Stimulated activated CD4-positive, alpha-beta T cell treated with anti-CD3 and anti-CD28 coated beads, Interleukin-4, amount 100 ng/mL, for 48 hours (primary cell): ENCODE measurements around the gene RALY.

Source experiments
- DNase-seq, 2 donors: peaks; one replicate each; pipeline ENCODE4 v3.0.0-alpha.2; 2020; ENCODE audit warnings: low read depth in 2 of 2

The RALY gene

DNA sequence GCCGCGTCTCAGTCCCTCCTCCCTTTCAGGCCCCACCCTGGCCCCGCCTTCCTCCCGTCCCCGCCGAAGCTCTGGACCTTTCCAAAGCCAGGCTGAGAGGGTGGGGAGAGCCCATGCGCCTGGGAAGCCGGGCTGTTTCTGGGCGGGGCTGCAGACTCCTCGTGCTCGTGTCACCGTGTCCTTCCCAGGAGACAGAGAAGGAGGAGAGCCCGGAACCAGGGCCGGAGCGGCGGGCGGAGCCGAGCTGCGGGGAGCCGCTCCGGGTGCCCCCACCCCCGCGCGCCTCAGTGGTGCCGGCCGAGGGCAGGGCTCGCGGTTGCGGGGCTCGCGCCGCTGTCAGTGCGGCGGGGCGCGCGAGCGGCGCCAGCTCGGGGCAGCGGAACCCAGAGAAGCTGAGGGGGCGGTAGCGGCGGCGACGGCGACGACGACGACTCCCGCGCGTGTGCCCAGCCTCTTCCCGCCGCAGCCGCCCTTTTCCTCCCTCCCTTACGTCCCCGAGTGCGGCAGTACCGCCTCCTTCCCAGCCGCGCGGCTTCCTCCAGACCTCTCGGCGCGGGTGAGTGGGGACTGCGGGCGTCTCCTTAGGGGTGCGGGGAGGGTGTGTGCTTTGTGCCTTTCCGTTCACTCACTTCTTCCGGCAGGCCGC, at the start of gene RALY:
RALY (plus strand) TSS at position 336 of the 646 bp plus-strand sequence. CDS start 78,164 bp downstream, outside the sequence.
- peak; percentile 94 to 97 for DNase-seq

DNA sequence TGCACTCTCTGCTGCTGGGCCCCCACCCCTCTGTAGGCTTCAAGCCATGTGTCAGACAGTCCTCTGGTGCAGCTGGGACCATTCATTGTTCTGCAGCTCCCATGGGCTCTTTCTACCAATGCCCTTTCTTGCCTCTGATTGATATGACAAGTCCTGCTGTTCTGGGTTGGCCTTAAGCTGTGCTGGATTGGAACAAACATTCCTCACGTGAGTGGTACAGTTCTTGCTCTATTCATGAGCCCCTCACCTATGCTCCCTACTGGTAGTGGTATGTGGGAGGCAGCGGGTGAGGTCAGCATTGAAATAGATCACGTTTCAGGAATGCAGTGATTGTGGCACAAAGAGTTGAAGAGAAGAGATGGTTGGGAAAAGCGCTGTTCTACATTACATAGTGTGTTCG, 48.8 kb upstream of the RALY start:
- DNase-seq: no peak

DNA sequence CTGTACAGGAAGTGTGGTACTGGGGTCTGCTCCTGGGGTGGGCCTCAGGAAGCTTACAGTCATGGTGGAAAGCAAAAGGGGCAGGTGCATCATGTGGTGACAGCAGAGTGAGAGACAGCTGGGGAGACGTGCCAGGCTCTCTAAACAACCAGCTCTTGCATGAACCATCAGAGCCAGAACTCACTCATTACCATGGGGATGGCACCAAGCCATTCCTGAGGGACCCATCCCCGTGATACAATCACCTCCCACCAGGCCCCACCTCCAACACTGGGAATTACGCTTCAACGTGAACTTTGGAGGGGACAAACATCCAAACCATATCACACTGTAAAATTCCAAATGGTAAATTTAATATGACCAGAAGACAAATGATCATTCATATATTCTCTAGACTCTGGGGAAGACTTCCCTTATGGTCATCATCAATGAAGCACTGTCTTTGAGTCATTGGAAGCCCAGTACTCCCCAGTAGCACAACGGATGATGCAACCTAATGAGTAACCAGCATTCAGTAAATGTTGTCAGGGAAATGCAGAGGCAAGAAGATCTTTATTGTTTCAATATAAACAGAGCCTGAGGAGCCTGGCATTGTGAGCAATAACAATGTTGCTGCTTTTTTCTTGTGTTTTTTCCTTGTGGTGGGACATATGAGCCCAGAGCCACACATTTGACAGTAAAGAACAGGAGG, 48.2 kb upstream of the RALY start:
- no peak for DNase-seq

DNA sequence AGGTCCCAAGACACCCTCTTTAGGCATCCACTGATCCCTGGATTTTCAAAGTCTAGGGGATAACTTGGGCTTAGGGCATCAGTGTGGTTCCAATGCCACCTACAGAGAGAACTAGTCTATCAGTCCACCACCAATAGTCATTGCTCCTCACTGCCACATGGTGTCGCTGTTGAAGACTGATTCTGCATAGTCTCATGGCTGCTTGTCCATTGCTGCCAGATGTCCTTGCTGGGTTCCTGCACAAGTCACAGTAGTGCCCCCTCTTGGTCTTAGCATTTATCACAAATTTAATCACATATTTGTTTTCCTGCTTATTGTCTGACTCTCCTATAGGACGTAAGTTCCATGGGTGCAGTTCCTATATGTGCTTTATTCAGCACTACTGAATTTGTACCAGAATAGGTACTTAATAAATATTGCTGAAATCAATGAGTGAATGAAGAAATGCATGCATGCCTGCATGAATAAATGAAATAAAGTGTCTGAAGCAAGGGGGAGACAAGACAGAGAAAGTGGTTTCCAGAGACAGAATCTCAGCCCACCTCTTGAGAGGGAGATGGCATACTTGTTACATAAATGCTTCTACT, 45.9 kb upstream of the RALY start:
- DNase-seq: peak; percentile 37 to 41

DNA sequence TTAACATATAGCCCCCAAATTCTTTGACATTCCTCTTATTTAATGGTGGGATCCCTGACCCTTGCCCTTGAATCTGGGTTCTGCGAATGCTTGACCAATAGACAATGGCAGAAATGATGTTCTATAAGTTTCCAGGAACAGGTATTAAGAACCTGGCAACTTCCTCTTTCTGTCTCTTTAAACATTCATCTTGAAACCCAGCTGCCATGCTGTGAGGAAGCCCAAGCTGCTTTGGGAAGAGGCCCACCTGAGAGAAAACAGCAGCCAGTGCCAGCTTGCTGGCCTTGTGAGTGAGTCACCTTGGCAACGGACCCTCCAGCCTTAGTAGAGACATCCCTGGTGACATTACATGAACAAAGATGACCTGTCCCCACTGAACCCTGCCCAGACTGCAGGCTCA, 45.2 kb upstream of the RALY start:
- DNase-seq: no peak

DNA sequence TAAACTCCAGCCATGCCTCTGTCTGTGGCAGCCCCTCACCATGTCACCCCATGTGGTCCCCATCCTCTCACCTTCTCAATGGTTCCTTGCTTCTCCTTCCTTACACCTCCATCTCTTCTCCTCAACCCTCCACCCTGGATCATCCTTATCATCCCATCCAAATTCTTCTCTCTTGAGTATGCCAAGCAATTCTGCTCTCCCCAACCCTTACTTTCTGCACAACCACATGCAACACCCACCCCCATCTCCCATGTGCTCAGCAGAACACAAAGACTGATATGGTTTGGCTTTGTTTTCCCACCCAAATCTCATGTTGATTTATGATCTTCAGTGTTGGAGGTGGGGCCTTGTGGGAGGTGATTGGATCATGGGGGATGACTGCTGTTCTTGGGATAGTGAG, 42.5 kb upstream of the RALY start:
- DNase-seq: no peak

DNA sequence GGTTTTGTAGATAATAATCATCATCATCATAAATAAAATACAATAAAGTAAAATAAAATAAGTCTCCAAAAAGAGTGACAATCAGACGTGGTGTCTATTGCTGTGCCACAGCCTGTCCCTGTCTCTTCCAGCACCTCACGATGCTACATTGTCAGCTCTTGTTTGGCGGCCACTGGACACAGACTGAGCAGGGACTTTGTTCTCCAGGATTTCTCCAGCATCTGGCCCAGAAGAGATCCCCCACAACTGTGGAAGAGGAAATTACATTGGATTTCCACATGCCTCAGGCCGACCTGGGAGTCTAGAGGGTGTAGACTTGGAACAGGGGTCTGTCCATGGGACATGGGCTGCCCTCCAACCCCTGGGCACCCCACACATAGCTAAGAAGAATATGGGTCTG, 39.2 kb upstream of the RALY start:
- no peak for DNase-seq

DNA sequence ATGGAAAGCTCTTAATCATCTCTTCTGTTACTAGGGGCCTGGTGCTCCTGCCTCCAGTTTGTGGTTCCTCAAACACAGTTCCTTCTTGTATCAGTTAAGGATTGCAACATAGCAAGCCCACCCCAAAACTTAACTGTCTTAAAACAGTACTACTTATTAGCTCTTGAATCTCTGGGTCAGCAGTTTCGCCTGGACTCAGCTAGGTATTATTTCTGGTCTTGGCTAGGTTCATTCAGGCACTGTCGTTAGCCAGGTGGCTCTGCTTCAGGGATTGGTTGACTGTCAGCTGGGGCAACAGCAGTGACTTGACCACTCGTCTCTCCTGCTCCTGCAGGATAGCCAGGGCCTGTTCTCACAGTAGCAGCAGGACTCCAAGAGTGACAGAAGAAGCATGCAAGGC, 30.0 kb upstream of the RALY start:
- DNase-seq: no peak

DNA sequence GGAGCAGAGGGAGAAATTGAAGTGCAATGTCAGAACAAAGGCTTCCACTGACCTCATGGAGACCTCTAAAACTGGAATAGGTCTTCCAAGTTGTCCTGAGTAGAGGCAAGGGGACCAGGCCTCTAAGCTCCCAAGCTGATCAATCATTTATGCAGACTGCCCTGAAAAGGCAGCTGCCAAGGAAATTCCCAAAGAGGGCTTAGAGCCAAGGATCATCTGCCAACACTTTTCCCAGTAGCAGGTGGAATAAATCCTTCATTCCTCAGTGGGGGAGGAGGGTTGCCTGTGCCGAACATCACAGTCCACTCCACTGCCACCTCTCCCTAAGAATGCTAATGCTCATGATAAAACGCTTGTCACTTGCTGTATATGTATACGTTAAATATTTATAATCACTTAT, 29.3 kb upstream of the RALY start:
- DNase-seq: no peak

DNA sequence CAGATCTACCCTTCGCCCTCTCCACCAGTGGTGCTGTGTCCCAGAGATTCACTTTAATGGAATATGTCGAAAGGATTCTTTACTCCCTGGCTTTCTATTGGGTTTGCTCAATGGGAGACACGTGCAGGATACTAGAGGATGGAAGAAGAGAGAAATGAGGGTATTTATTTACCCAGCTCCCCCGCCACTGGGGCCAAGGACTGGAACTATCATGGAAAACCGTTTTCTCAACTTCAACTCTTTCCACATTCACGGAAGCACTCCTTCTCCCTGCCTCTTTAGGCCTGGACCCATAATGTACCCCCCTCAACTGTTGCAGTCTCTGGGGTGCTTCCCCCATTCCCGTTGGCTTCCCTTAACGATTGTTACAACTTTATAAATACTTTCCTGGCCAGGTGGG, 26.6 kb upstream of the RALY start:
- DNase-seq: no peak

DNA sequence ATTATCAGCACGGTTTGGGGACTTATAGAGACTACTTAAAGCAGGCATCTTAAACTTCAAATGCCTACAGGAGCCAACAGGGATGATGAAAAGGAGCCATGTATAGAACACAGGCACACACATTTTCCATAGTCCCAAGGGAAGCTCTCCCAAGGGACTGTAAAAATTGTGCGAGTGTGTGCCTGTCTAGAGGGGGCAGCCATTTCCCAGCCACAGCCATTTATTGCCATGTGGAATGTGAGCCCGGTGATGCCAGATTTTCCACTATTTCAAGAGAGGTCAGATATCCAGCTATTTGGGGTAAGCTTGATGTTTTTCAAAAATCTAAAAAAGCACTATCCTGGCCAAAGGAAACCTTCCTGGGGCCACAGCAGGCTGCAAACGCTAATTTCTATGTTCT, 24.1 kb upstream of the RALY start:
- no peak for DNase-seq

DNA sequence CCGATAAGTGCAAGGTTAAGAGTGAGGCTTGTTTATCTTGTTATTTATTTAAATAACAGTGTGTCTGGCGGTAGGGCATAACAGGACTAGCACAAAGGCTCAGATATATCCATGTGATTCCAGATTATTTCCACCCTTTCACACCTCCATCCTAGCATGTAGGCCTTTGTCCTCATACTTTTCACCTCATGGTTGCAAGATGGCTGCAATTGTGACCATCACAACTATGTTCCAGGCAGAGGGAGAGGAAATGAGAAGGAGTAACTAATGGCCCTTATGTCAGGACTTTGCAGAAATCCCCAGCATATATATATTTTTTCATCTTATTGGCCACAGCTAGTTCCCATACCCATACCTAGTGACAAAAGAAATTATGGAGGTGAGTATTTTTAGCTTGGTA, 23.5 kb upstream of the RALY start:
- DNase-seq: no peak

DNA sequence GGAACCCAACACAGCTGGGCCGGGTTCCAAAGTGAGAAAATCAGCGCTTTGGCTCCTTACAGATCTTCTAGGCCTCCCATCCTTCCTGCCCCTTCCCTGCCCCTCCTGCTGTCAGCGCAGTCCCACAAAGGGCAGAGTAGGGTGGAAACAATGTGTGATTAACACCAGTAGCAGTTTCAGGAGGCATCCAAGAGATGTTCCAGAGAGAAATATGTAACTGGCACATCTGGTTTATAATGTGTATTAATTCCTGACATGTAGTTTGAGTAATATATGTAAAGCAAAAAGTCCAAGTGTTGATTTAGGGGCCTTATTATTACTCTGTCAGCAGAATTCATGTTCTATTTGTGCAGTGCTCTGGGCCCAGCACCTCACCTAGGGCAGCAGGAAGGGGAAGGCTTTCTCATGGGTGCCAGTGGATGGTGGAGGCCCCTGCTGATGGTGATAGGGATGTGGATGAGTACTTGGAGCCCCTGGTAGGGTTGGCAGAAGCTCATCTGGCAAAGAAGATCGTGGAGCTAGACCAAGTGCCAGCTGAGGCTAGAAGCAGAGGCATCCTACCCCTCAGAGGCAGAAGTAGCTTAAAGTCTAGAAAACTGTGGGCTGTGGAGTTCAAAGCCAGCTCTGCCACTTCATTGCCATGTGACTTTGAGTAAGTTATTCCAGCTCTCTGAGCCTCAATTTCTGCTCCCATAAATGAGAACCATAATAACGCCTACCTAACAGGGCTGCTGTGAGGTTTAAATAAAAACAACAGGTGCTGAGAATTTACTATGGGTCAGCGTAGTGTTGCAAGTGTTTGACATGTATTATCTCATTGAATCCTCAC, 22.4 kb upstream of the RALY start:
- DNase-seq: no peak

DNA sequence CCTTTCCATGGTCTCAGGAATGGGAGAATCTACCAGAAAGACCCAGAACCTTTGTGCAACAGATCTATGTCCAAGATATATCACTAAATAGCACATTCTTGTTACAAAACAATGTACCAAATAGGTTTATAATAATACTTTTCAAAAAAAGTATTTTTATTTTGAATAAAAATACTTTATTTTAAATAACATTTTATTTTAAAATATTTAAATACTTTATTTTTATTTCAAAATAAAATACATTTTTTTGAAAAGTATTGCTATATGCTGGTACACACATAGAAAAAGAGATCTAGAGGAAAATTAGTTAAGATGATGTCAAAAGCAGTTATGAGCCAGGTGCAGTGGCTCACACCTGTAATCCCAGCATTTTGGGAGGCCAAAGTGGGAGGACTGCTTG, 16.8 kb upstream of the RALY start:
- DNase-seq: no peak

DNA sequence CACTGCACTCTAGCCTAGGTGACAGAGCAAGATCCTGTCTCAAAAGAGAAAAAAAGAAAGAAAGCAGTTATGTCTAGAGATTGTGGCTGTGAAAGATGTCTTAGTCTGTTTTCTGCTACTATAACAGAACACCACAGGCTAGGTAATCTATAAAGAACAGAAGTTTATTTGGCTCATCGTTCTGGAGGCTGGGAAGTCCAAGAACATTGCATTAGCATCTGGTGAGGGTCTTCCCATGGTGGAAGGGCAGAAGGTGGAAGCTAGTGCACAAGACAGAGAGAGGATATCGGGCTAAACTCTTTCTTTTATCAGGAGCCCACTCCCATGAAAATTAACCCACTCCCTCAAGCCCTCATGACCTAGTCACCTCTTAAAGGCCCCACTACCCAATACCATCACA, 16.2 kb upstream of the RALY start:
- DNase-seq: no peak

DNA sequence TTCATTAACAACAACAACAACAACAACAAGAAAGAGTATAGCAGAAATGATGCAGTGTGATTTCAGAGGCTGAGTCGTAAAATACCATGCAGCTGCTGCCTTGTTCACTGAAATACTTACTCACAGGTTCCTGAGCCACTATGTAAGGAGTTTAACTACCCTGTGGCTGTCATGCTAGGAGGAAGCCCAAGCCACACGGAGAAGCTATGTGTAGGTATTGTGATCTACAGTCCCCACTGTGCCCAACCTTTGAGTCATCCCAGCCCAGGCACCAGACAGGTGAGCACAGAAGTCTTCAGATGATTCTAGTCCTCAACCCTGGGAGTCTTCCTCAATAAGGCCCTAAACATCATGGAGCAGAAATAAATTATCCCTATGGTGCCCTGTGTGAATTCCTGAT, 14.6 kb upstream of the RALY start:
- DNase-seq: no peak

DNA sequence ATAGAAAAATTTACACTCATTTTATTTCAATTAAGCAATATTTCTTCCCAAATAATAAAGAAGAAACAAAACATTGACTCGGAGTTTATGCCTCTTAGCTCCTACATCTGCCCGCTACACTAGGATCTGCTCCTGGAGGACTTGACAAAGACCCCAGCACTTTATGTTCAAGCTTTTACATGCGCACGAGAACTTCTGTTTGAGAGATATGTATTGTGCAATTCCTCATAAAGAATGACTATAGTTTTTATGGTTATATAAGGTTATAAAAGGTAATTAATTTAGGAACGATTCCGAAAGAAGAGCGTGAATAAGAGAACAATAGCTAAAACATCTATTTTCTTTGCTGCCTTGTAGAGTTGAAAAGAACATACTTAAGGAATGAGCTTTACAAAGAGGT, 12.4 kb upstream of the RALY start:
- no peak for DNase-seq

DNA sequence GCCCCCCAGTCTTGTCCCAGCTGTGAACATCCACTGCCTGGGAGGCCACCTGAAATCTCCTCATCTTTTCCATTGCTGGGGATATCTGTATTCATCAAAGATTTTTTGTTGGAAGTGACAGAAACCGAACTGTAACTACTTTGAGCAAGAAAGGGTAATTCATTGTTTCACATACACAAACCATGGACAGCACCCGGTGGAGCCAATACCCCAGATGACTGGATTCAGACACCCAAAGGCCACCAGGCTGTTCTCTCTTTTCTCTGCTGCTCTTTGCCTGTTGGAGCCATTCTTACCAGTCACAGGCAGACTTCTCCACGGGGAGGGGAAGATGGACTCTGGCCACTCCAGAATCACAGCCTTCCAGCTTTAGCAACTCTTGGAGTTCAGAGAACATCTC, 11.7 kb upstream of the RALY start:
- no peak for DNase-seq

DNA sequence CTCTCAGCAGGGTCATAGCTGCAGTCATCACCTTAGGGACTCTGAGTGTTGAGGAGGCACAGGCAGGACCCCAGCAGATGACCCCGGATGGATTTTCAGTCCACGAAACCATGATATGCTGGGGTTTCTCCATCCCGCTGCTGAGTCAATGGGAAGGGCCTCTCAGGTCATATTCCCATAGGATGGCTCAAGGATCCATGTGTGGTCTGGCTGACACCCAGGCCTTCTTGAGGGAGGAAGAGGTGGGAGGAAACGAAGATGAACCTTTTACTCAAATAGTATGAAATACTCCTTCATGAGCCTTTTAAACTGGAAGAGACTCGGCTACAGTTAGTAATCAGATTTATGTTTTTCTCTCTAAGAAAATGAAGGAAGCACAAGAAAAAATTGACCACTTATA, 10.3 kb upstream of the RALY start:
- no peak for DNase-seq

DNA sequence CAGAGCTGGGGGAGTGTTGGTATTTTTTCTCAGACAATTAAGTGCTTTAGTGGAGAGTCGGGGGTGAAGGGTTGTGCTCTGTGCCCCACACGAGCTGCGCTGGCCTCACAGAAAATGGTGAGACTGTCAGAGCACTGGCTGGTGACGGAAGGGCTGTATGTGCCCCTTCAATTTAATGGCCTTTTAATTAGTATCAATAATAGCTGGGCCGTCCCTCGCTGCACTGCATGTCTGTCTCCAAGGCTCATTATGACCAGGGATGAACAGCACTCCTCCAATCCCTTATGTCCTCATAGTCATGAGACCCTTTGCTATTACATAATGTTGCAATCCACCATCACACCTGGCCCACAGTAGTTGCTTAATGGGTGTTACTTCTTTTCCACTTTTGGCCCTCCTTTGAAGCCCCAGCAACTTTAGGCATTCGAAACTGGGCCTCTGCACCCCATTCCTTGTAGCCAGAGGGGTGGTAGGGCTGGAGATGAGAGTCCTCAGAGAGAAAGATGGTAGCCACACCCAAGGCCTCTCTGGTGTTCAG, 9.5 kb upstream of the RALY start:
- DNase-seq: no peak

DNA sequence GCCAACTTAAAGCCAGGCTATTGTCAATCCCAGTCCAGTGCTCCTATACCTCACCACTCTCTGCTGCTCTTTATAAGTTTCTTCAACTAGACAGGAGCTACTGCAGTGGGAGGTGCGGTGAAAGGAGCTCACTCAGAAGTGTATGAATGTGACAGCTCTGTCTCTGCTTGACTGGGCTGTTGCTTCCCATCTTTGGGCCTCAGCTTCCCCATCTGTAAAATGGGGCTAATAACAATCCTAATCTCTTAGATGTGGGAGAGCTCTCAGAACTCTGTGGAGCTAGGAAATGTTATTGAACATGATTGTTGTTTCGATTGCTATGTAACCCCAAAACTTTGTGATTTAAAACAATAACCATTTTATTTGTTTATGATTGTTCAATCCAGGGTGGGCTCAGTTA, 8.4 kb upstream of the RALY start:
- DNase-seq: no peak

DNA sequence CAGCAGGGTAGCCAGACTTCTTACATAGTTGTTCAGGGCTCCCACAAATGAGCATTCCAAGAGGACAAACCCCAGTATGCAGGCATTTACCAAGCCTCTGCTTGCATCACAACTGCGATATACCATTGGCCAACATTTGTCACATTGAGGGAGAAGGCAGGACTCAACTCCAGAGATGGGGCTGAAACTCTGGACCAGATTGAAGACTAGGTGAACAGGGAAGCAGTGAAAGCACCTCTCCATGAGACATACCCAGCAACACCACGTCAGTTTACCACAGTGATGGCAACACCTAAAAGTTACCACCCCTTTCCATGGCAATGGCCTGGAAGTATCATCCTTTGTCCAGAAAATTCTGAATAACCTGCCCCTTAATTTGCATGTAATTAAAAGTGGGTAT, 7.9 kb upstream of the RALY start:
- no peak for DNase-seq
